ENCODE results near the gene CTNND2.
"Not testable (repeated sequence)": the region's sequence is repeated elsewhere in the genome, so short reads cannot be mapped to it uniquely, and the experiment has no call there.

Gene CTNND2

DNA sequence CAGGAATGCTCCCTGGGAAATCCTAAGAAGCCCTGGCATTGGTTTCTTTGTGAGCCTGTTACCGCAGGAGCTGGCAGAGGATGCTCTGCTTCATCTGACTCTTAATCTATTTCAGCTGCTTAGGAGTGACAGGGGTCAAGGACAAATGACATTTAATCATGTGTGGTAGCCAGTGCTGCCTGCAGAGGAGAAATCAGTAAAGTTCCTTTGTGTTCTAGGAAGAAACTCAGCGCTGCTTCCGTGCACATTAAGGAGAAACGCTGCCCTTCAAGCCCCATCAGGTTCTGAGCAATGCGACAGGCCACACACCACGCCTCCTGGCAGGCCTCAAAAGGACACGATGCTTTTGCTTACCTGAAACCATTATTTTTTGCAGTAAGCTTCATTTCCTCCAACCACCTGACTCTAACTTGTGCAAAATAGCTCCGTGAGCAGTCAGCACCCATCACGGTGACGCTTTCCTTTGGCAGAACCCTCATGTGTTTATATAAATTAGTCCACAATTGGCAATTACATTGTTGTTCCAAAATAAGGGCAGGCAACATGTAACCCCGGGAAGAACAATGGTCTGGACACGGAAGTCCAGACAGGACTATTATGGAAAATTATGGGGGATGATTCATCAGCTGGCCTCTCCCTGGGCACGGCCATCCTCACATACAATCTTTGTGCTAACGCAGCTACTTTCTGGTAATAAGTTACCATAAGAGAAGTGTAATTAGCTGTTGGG is 755.3 kb downstream of the CTNND2 start:
- DNase-seq: no peak

DNA sequence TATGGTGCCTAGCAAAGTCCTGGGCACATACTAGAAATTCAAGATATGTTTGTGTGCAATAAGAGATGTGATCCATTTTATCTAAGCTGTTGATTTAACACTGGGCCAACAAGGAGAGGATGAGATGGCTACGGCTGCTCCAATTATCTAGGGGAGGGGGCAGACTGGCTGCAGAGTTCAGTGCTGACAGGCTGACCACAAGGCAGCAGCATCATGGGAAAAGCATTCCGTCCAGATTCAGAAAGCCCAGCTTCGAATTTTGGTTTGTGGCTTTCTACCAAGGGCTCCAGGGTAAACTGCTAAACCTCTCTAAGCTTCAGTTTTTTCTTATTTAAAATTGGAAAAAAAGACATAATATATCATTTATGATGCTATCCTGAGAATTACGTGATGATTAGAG is 758.1 kb downstream of the CTNND2 start:
- DNase-seq: no peak

DNA sequence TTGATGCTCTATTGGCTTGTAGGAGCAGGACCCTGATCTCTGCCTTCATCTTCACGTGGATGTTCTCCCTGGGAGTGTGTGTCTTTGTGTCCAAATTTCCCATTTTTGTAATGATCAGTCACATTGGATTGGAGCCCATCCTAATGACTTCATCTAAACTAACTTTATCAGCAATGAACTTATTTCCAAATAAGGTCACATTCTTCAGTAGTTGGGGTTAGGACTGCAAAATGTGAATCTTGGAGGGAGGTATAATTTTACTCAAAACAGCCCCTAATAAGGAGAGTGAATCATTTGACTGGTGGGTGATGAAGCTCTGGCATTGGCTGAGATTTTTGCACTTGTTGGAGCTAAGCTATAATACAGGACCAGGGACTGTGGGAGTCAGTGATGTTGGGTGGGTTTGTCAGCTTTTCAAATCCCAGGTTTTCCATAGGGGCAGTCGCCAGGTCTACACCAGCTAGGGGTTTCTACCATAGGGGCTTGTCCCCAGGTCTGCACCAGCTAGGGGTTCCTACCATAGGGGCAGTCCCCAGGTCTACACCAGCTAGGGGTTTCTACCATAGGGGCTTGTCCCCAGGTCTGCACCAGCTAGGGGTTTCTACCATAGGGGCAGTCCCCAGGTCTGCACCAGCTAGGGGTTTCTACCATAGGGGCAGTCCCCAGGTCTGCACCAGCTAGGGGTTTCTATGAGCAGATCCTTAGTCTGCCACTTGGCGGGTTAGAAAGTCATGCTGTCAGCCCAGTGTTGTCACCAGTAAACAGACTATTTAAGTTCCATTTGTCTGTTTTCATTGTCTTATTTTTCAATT is 760.6 kb downstream of the CTNND2 start:
- no peak for DNase-seq

DNA sequence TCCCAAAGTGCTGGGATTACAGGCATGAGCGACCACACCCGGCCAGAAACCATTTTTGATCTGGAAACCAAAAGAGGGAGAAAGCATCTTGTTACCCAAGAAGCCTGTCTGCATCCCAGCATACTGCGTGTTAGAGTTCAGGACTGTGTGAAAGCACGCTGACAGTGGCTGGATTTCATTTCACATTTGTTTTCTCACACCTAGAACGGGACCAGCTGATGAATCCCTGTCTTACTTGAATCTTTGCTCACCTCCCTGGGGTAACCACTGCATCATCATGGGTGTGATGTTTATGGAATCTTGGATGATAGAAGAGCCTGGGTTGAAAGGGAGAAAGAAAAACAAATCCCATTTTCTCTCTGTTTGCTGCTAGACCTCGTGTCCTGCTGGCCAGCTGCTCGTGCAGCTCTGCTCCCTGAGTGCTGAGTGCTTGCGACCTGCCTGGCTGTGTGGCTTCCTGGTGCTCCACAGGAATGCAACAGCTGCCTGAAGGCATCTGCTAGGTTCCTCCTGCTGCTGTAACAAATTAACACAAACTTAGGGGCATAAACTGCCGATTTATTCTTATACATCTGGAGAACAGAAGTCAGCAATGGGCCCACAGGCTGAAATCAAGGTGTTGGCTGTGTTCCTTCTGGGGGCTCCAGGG is 764.9 kb downstream of the CTNND2 start:
- no peak for DNase-seq

DNA sequence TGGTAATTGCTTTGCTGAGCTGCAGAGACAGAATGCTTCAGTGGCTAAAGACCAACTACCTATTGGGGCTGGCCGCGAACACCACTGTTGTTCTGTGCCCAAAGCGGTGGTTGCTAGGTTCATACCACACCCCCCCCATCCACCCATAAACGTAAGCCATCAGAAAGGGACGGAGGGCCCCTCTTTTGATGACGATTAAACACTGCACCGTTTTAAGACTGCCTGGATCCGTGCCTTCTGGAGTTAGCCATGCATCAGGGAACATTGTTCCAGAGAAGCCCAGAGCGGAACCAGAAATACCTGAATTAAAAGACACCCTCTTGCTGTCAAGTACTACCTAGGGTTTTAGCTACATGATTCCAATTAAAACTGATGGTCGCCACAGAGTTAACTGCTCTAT is 774.1 kb downstream of the CTNND2 start:
- no peak for DNase-seq

DNA sequence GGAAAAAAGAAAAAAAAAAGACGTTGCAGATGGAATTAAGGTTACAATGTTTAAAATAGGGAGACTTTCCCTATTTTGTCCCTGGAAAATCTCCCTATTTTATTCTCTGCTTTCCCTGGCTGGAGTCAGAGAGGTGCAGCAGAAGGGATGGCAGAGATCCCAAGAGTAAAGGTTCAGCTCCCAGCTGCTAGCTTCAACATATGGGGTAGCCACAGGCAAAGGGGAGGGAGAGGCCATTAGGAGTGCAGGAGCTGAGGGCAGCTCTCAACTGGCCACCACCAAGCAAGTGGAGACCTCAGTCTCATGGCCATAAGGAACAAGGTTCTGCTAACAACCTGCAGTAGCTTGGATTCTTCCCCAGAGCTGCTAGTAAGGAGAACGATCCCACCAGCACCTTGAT is 776.2 kb downstream of the CTNND2 start:
- no peak for DNase-seq

DNA sequence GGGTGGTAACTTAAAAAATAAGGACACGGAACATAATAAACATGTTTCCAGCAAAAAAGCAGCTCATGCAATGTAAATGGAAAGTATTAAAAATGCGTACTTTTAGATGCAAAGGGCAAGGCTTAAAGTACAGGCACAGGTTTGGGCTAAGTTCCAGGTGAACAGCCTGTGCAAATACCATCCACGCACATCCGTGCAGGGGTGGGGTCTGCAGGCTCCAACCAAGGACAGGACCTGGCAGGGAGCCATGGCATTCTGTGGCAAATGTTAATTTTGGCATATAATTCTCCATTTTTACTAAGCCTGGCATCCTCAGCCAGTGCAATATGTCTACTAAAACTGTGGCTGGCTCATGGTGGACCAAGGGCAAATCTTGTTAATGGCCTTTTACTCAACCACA is 777.4 kb downstream of the CTNND2 start:
- no peak for DNase-seq

DNA sequence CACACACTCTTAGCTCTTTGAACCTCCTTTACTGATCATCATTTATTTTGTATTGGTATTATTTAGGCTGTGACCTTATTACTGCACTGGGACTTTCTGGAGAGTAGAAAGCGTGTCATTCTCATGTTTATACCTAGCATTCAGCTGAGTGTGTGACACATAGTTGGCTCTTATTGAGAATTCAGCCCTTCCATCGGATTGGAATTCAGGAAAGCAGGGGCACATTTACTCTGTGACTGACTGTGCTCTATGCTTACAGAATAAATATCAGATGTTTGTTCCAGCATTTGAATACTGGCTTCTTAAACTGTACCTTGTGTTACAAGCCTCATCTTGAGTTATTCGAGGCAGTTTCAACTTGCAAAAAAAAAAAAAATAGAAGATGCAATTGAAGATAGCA is 782.4 kb downstream of the CTNND2 start:
- DNase-seq: no peak

DNA sequence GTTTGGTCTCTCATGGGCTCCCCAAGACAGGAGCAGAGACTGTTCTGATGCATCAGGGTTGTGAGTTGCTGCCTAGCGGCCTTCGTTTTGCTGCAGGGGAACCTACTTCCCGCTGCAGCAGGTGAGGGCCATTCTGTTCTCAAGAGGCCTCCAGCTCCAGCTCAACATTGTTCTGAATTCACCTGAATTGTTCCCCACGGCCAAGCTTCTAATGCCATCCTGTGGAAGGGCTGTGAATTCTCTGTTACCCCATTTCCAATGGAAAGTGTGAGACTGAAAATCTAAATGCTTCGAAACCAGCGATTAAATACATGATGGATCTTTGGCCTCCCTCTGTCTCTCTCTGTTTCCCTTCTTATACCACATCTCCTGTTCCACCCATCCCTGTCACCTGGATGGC is 794.1 kb downstream of the CTNND2 start:
- peak; percentile 19 to 40 for DNase-seq

DNA sequence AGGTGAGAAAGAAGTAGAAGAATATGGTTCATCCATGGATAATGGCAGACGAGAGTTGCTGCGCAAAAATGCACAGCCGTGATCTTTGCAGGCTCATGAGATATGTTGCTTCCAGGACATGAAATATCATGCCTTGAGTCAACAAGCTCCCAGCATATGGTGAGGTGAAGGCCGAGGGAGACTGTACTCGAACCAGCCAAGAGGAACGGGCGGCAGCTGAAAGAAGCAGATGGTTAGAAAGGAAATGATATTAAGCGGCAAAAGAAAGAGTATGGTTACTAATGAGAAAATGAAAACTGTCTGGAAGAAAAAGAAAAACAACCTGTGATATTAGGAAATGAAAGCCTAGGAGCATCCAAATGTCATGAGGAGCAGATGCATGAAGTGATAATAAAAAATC is 798.5 kb downstream of the CTNND2 start:
- DNase-seq: no peak

DNA sequence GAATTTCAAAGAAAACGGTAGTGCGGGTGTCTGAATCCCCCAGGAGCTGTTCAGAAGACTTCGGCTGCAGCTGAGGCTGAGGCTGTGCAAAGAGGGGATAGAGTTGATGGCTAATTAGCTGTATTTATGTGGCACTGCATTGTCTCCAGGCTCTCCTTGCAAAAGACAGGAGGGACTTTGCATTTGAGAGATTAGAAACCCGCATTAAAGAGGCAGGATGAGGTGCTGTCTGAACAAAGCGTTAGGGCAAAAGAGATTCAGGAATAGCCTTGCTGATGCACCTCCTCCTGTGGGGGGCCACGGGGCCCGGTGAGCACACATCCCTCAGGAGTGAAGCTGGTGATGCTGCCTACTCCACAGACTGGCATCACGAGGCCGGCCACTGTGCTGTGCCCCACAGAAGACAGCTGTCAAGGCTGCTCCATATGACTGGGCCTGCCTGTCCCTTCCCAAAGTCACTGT is 799.6 kb downstream of the CTNND2 start:
- DNase-seq: no peak

DNA sequence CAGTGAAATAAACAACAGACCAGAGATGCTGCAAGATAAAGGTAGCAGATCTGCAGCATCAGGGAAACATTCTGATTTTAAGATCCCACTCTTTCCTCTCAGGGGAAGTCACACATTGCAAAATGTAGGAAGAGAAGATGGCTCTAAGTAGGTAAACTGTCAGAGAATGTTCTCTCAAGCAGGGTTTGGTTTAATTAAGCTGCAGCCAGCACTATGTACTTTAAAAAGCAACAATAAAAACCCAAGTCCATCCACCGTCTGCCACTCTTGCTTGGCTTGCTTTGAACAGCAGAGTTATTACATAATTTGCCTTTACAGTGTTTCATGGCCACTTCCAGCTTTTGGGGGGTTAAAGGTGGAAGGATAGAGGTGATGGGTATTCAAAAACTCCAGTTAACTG is 800.0 kb downstream of the CTNND2 start:
- no peak for DNase-seq

DNA sequence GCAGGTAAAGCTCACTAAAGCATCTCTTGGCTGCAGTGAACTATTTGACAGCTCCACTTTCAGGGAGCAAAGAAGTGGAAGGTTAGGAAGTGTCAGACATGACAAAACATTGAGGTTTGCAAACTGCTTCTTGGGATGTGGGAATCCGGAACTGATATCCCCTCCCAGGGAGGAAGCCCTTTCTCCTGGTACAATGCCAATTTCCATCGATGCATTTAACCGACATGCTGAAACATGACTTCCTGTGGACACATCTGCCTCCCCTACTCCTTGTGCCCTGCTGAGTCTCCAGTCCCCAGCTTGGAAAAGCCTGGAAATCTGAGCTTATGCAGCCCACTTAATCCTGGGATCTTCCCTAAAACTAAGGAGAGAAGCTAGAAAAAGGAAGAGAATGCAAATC is 820.1 kb downstream of the CTNND2 start:
- no peak for DNase-seq

DNA sequence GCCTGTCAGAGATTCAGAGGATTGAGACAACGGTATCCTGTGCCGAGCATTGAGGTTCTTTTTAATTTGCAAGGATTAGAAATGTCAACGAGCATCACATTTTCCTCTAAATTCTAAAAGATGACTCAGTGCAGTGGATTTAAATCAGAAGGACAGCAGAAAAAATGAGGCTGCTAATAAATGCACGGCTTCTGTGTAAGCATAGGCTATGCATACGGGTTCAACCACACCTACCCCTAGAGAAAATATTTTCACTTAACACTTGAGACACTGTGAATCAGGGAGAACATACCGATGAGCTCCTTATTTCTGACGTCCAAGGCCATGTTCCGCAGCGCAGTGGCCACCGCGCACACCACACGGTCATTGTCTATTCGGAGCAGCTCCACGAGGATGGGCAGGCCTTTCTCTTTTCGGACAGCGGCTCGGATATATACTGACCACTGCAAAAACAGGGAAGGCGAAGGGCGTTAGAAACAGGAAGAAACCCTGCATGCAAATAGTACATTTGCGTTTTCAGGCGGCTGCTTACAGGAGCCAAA is 821.8 kb downstream of the CTNND2 start:
- no peak for DNase-seq

DNA sequence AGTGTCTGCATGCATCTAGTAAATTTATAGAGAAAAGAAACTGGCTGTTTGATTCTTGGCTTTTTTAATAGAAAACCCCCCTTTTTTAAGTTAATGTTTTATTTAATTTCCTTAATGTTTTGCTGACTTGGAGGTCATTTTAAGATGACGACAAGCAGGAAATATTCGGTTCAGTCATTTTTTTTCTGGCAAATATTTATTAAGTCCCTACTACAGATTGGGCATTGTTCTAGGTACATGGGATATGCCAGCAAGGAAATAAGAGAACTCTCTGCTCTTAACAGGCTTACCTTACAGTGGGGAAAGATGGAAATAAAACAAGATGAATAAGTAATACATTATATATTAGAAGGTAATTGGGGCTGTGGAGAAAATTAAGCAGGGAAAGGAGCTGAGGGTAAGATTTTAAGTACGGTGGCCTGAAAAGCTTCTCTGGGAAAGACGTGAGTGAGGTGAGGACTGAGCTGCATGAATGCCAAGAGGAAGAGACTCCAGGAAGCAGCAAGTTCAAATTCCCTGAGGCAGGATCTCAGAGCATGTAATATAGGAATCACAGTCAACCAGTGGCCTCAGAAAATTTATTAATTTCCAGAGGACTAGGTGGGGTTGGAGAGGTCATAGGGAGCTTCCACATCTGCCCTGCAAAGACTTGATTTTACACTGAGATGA is 827.2 kb downstream of the CTNND2 start:
- DNase-seq: no peak

DNA sequence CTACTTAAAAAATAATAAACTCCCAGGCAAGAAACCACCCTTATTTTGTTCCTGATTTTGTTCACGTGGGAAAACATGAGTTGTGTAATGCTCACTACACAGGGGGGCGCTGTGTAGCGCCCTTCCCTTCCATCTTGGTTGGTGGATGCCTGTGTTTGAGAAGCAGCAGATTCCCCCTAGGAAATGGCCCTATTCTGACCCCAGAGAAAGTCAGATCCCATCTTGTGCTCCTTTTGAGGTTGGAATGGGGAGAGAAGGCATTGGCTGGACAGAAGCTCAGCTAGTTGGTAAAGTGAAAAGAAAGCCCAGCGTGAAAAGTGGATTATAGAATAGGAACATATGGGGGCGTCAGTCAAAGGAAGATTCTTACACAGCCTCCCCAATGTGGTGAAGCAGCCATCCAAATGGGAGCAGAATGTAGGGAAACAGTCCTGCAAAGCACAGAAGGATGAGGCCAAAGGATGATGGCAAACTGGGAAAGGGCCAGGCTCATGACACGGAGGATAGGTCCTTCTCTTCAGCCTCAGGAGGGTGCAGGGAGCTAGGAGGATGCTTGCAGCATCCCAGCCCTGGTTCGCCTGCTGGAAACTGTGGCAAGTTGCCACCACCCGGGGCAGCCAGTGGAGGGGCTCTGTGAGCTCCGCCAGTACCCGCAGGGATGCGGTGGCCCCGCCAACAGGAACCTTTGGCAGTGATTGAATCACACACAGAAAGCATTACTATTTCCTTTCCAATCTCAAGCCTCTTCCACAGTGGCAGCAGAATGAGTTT is 829.0 kb downstream of the CTNND2 start:
- no peak for DNase-seq

DNA sequence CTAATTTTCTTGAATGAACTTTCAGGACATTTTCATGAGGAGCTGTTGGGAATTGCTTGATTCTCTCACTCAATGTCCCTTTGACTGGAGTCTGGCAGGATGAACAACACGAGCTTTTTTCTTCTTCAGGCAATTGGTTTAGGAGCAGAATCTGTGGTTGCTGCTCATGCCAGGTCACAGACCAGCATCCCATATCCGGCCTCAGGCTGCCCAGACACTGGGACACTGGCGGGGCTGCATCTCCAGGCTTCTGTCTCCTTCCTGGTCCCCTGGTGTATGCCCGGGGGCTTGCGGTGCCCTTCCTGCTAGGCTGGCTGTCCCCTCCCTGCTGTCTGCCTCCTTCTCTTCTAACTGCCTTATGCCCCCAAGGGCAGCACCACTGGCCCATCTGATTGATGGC is 831.7 kb downstream of the CTNND2 start:
- no peak for DNase-seq

DNA sequence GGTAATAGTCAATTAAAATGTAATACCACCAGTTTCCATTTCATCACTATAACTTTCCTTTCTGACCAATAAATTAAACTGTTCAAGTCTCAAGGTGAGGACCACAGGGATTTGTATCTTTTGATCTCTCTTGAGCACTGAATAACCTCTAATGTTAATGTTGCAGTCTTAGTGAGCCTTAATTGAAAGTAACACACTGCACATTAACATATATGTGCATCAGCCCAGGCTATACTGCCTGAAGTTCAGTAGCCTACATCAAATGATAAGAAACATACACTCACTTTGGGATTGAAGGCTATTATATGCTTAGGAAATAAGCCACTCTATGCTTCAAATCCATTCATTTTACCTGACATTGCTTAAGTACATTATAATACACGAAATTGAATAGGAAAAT is 832.2 kb downstream of the CTNND2 start:
- DNase-seq: no peak

DNA sequence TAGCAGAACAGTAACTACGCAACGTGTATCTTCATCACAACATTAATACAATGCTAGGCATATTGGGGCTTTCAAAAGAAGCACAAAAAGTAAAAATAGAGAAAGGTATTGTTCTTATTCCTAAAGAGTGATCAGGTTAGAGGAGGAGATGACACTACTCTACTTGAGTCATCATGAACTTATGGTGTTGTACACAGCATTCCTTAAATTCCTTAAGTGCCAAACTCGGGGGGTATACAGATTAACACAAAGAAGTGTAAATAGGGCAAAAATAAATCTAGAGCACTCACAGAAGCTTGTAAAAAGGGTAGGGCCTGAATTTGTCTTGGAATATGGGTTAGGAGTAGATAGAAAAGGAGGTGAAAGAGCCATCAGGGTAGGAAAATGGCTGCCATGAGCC is 835.2 kb downstream of the CTNND2 start:
- no peak for DNase-seq

DNA sequence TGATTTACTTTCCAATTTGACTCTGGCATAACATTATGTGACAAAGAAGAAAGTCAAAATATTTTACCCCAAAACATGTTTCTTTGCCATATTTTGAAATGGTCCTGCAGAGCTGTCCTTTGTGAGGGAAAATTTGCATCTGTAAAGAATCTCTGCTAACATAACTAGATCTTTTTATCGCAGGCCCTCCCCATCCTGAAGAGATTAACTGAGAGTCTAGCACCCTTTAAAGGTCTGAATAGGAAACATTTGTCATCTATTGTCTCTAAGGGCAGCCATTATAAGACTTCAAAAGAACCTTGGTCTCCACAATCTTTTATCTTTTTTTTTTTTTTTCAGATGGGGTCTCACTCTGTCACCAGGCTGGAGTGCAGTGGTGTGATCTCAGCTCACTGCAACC is 838.5 kb downstream of the CTNND2 start:
- not testable (repeated sequence) for DNase-seq

DNA sequence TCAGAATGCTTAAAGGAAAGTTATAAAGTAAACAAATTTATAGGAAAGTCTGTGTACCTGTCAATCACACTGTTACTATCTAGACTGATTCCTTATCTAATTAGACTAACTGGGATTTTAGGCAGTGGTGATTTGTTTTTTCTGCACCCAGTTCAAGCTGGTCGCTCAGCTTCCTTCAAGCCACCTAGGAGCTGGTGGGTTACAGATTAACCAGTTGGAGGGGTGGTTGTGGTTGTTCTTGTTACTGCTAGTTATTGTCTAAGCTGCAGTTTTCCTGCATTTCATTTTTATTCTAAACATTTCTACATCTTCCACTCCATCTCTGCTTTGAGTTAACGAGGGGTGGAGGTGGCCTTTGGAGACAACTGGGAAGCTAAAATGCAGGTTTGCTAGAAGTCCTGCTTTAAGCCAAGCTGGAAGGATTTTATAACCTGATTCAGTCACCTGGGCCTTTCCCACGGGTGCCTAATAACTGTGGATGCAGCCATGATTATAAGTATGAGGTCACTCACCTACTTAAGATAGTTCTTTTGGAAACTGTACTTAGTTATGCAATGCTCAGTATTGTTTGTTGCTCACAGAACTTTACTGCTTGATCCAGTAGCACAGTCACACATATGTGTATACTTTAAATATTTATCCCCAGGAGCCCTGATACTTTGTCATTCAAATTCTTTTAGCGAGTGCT is 839.3 kb downstream of the CTNND2 start:
- DNase-seq: peak in 1 of 2 experiments; percentile 25

DNA sequence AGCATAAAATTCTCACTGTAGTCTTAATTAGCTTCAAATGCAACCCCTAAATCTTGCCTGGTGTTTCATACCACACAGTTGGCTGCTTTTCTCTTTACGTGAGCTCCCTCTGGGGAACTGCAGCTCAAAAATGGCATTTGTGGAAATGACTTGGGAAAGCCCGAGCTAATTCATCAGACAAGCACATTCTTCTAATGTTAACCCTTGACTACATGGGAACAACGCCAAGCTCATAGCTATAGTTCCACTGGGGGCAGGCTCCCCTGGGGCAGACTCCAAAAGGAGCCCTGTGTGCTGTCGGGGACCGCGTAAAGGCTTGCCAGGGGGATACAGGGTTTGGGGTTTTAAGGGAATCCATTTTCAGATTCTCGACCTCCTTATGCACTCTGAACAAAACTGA is 841.8 kb downstream of the CTNND2 start:
- DNase-seq: no peak
